ENCODE results near the gene FAM185A. TPM values are rescaled to one million over a fixed set of nuclear protein-coding genes. Genes with fewer than 3 reads are reported as not detected.

The FAM185A gene
- total RNA-seq, 4 donors from 2014 or later, result 8.3 to 19.5 (median 11.9) TPM

GRCh38 chr7:102828286-102828685, 79.5 kb downstream of the FAM185A start:
- 92% methylated on average over 2 of the region's 2 CpGs for WGBS
- Histone ChIP-seq H3K4me3 (no peak overlapping the region), H3K4me1 (peaks cover 0 to 12% (median 6%) of the 10 kb centered on the region in 4 donors), H3K27me3 (no peaks in the 10 kb centered on the region), H3K36me3 (peaks cover 0 to 38% (median 14%) of the 10 kb centered on the region in 4 donors), H3K27ac (replicated peaks in 1 of 4) (no peak overlapping the region), H3K9me3 (no peaks in the 10 kb centered on the region)
- DNase-seq (ENCODE audit: extremely low spot score), result no peak
- TF ChIP-seq EP300 (IDR thresholded peaks at IDR 0.05), result no peak
- no peak for TF ChIP-seq CTCF (IDR thresholded peaks at IDR 0.05)
- no peak for TF ChIP-seq POLR2A (IDR thresholded peaks at IDR 0.05; ENCODE audit: low read depth)
- TF ChIP-seq POLR2AphosphoS5 (IDR thresholded peaks at IDR 0.05), result no peak
- intact Hi-C loops (cut with DNase I), result no loop called here

- no peak overlapping the region for H3K27ac ChIP-seq (replicated peaks in 1 of 4)
- no peak for DNase-seq (ENCODE audit: extremely low spot score)
- intact Hi-C loops (cut with DNase I), result no loop called here
- WGBS, result 77% methylated on average over 3 of the region's 3 CpGs
- H3K9me3 ChIP-seq, result no peaks in the 10 kb centered on the region
- H3K4me3 ChIP-seq, result no peak overlapping the region
- H3K4me1 ChIP-seq, result peaks cover 0 to 8% (median 3%) of the 10 kb centered on the region in 4 donors
- H3K27me3 ChIP-seq, result no peaks in the 10 kb centered on the region
- no peak for TF ChIP-seq CTCF (IDR thresholded peaks at IDR 0.05)
- no peak for TF ChIP-seq POLR2AphosphoS5 (IDR thresholded peaks at IDR 0.05)
- no peak for TF ChIP-seq EP300 (IDR thresholded peaks at IDR 0.05)
- no peak for TF ChIP-seq POLR2A (IDR thresholded peaks at IDR 0.05; ENCODE audit: low read depth)
- peaks cover 0 to 38% (median 14%) of the 10 kb centered on the region in 4 donors for H3K36me3 ChIP-seq
Measured at GRCh38 chr7:102829075-102829474, 80.3 kb downstream of the FAM185A start.

GRCh38 chr7:102830197-102830596, 81.4 kb downstream of the FAM185A start:
- DNase-seq (ENCODE audit: extremely low spot score), result no peak
- TF ChIP-seq CTCF (IDR thresholded peaks at IDR 0.05) (no peak), EP300 (IDR thresholded peaks at IDR 0.05) (no peak), POLR2A (IDR thresholded peaks at IDR 0.05; ENCODE audit: low read depth) (no peak), POLR2AphosphoS5 (IDR thresholded peaks at IDR 0.05) (no peak)
- WGBS, result 91% methylated on average over 2 of the region's 2 CpGs
- Histone ChIP-seq H3K27me3 (no peaks in the 10 kb centered on the region), H3K9me3 (no peaks in the 10 kb centered on the region), H3K36me3 (peaks cover 0 to 38% (median 14%) of the 10 kb centered on the region in 4 donors), H3K27ac (replicated peaks in 1 of 4) (no peak overlapping the region), H3K4me3 (no peak overlapping the region), H3K4me1 (peaks cover 0 to 8% (median 3%) of the 10 kb centered on the region in 4 donors)
- intact Hi-C loops (cut with DNase I), result no loop called here

GRCh38 chr7:102832674-102833073, 83.9 kb downstream of the FAM185A start:
- H3K4me1 ChIP-seq, result peaks cover 0 to 16% (median 4%) of the 10 kb centered on the region in 4 donors
- H3K9me3 ChIP-seq, result no peaks in the 10 kb centered on the region
- H3K4me3 ChIP-seq, result no peak overlapping the region
- 52% methylated on average over 1 of the region's 1 CpG for WGBS
- peaks cover 0 to 29% (median 11%) of the 10 kb centered on the region in 4 donors for H3K36me3 ChIP-seq
- no peaks in the 10 kb centered on the region for H3K27me3 ChIP-seq
- DNase-seq (ENCODE audit: extremely low spot score), result no peak
- TF ChIP-seq POLR2A (IDR thresholded peaks at IDR 0.05; ENCODE audit: low read depth) (no peak), CTCF (IDR thresholded peaks at IDR 0.05) (no peak), EP300 (IDR thresholded peaks at IDR 0.05) (no peak), POLR2AphosphoS5 (IDR thresholded peaks at IDR 0.05) (no peak)
- intact Hi-C loops (cut with DNase I), result no loop called here
- no peak overlapping the region for H3K27ac ChIP-seq (replicated peaks in 1 of 4)

- Histone ChIP-seq H3K9me3 (no peaks in the 10 kb centered on the region), H3K36me3 (peaks cover 0 to 28% (median 11%) of the 10 kb centered on the region in 4 donors), H3K27ac (replicated peaks in 1 of 4) (no peak overlapping the region), H3K4me1 (peaks cover 0 to 16% (median 4%) of the 10 kb centered on the region in 4 donors), H3K4me3 (no peak overlapping the region), H3K27me3 (no peaks in the 10 kb centered on the region)
- WGBS, result 88% methylated on average over 5 of the region's 5 CpGs
- TF ChIP-seq POLR2AphosphoS5 (IDR thresholded peaks at IDR 0.05), result no peak
- TF ChIP-seq POLR2A (IDR thresholded peaks at IDR 0.05; ENCODE audit: low read depth), result no peak
- no peak for TF ChIP-seq CTCF (IDR thresholded peaks at IDR 0.05)
- no peak for TF ChIP-seq EP300 (IDR thresholded peaks at IDR 0.05)
- no peak for DNase-seq (ENCODE audit: extremely low spot score)
- intact Hi-C loops (cut with DNase I), result no loop called here
Measured at GRCh38 chr7:102833343-102833742, 84.5 kb downstream of the FAM185A start.
